ENCODE data around the gene IKZF3. TPM values are rescaled to one million over a fixed set of nuclear protein-coding genes. Genes with fewer than 3 reads are reported as not detected.

Gene IKZF3
- total RNA-seq, 2 donors from 2014 or later = 0.11 to 0.18 TPM

DNA sequence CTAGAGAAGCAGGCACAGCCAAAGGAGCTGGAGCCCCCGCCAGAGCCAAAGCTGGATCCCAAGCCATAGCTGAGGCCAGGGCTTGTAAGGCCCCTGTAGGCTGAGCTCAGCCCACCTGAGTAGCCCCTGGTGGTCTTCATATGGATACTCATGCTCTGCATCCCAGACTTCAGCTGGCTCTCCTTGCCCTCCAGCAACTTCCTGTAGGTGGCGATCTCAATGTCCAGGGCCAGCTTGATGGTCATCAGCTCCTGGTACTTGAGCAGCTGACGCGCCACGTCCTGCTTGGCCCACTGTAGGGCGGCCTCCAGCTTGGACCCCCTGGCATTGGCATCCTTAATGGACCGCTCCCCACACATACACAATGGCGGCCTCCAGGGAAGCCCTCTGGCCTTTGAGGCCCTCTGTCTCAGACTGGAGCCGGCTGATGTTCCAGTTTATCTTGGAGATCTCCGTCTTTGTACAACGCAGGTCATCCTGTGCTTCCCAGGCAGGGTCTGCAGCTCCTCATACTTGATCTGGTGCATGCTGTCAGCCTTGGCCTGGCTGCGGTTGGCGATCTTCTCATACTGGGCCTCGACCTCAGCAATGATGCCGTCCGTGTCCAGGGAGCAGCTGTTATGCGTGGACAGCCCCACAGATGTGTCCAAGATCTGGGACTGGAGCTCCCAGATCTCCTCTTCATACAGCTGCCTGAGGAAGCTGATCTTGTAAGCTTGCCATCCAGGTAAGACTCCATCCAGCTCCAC is 28.9 kb downstream of the IKZF3 start:
- Mint-ChIP-seq H3K4me3 (no peak overlapping the region), H3K27me3 (ENCODE audit: insufficient read depth) (peaks cover 4% of the 10 kb centered on the region), H3K36me3 (ENCODE audit: low read depth) (no peaks in the 10 kb centered on the region), H3K4me1 (no peaks in the 10 kb centered on the region), H3K9me3 (peaks cover 6% of the 10 kb centered on the region), H3K27ac (no peak overlapping the region)
- Histone ChIP-seq H3K4me3 (ENCODE audit: low read length) (no peak overlapping the region), H3K9me3 (ENCODE audit: control insufficient read depth, low read length) (peaks cover 18% of the 10 kb centered on the region), H3K36me3 (ENCODE audit: control insufficient read depth, insufficient read depth, low read length) (no peaks in the 10 kb centered on the region), H3K27me3 (ENCODE audit: control insufficient read depth, insufficient read depth, low read length, poor library complexity, severe bottlenecking) (no peaks in the 10 kb centered on the region), H3K9ac (ENCODE audit: extremely low read depth, low read length, poor library complexity, severe bottlenecking) (no peak overlapping the region), H3K4me1 (ENCODE audit: control insufficient read depth, insufficient read depth, low read length) (no peaks in the 10 kb centered on the region), H3K27ac (ENCODE audit: low read depth, low read length) (no peak overlapping the region)
- WGBS, 2 experiments (ENCODE audit: insufficient coverage in 1 of 2, insufficient read length in 1 of 2) = 94 to 96% methylated on average over 16 to 17 of the region's 17 CpGs
- TF ChIP-seq, protein P1, sequence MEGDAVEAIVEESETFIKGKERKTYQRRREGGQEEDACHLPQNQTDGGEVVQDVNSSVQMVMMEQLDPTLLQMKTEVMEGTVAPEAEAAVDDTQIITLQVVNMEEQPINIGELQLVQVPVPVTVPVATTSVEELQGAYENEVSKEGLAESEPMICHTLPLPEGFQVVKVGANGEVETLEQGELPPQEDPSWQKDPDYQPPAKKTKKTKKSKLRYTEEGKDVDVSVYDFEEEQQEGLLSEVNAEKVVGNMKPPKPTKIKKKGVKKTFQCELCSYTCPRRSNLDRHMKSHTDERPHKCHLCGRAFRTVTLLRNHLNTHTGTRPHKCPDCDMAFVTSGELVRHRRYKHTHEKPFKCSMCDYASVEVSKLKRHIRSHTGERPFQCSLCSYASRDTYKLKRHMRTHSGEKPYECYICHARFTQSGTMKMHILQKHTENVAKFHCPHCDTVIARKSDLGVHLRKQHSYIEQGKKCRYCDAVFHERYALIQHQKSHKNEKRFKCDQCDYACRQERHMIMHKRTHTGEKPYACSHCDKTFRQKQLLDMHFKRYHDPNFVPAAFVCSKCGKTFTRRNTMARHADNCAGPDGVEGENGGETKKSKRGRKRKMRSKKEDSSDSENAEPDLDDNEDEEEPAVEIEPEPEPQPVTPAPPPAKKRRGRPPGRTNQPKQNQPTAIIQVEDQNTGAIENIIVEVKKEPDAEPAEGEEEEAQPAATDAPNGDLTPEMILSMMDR (conservative IDR thresholded peaks at IDR 0.05) = peak; percentile 70
- peak; percentile 80 for DNase-seq

DNA sequence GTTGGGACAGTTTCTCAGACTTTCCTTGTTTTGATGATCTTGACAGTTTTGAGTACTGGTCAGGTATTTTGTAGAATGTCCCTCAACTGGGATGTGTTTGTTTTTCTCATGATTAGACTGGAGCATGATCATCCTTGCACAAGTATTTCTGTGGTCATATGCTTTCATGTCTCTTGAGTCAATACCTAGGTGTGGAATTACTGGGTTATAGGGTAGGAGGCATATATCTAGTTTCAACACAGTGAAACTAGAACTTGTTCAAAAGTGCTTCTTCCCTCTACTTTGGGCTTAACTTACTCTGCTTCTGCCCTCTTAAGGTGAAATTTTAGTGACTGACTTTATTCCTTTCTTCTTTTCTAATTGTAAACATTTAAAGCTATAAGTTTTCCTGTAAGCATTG is 30.1 kb downstream of the IKZF3 start:
- H3K36me3 Mint-ChIP-seq (ENCODE audit: low read depth) = no peaks in the 10 kb centered on the region
- H3K9ac ChIP-seq (ENCODE audit: extremely low read depth, low read length, poor library complexity, severe bottlenecking) = no peak overlapping the region
- no peak overlapping the region for H3K4me3 Mint-ChIP-seq
- H3K27me3 Mint-ChIP-seq (ENCODE audit: insufficient read depth) = peaks cover 4% of the 10 kb centered on the region
- H3K4me1 ChIP-seq (ENCODE audit: control insufficient read depth, insufficient read depth, low read length) = no peaks in the 10 kb centered on the region
- H3K27ac Mint-ChIP-seq = no peak overlapping the region
- H3K9me3 ChIP-seq (ENCODE audit: control insufficient read depth, low read length) = peaks cover 18% of the 10 kb centered on the region
- no peak for DNase-seq
- TF ChIP-seq, protein P1 (conservative IDR thresholded peaks at IDR 0.05) = no peak
- H3K4me3 ChIP-seq (ENCODE audit: low read length) = no peak overlapping the region
- no peak overlapping the region for H3K27ac ChIP-seq (ENCODE audit: low read depth, low read length)
- H3K36me3 ChIP-seq (ENCODE audit: control insufficient read depth, insufficient read depth, low read length) = no peaks in the 10 kb centered on the region
- peaks cover 6% of the 10 kb centered on the region for H3K9me3 Mint-ChIP-seq
- H3K27me3 ChIP-seq (ENCODE audit: control insufficient read depth, insufficient read depth, low read length, poor library complexity, severe bottlenecking) = no peaks in the 10 kb centered on the region
- H3K4me1 Mint-ChIP-seq = no peaks in the 10 kb centered on the region

DNA sequence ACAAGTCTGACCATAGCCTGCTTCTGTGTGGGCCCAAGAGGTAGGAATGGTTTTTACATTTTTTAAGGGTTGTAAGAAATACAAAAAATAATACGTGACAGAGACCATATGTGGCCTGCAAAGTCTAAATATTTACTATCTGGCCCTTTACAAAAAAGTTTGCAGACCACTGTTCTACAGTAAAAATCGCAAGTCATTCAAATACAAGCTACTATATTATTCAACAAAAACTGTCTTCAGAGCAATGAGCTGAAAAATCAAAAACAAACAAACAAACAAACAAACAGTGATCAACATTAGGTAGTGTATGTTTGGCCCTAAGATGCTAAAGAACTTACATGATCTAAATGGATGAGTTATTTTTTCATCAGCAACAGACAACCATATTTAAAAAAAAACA is 32.5 kb downstream of the IKZF3 start:
- H3K4me3 ChIP-seq (ENCODE audit: low read length) = no peak overlapping the region
- H3K27me3 ChIP-seq (ENCODE audit: control insufficient read depth, insufficient read depth, low read length, poor library complexity, severe bottlenecking) = no peaks in the 10 kb centered on the region
- Mint-ChIP-seq H3K36me3 (ENCODE audit: low read depth) (no peaks in the 10 kb centered on the region), H3K4me3 (no peak overlapping the region), H3K9me3 (peaks cover under 1% of the 10 kb centered on the region), H3K27me3 (ENCODE audit: insufficient read depth) (peaks cover 4% of the 10 kb centered on the region), H3K27ac (no peak overlapping the region), H3K4me1 (no peaks in the 10 kb centered on the region)
- no peak overlapping the region for H3K27ac ChIP-seq (ENCODE audit: low read depth, low read length)
- no peaks in the 10 kb centered on the region for H3K4me1 ChIP-seq (ENCODE audit: control insufficient read depth, insufficient read depth, low read length)
- no peaks in the 10 kb centered on the region for H3K36me3 ChIP-seq (ENCODE audit: control insufficient read depth, insufficient read depth, low read length)
- no peak for DNase-seq
- TF ChIP-seq, protein P1 (conservative IDR thresholded peaks at IDR 0.05) = no peak
- H3K9ac ChIP-seq (ENCODE audit: extremely low read depth, low read length, poor library complexity, severe bottlenecking) = no peak overlapping the region
- H3K9me3 ChIP-seq (ENCODE audit: control insufficient read depth, low read length) = no peaks in the 10 kb centered on the region
- WGBS, 2 experiments (ENCODE audit: insufficient coverage in 1 of 2, insufficient read length in 1 of 2) = 82 to 83% methylated on average over 1 to 2 of the region's 2 CpGs

Measured in endodermal cell (in vitro differentiated cells).